GM20431 (cell line): ENCODE results near the gene TAS1R1.
"Not testable (repeated sequence)": the region's sequence is repeated elsewhere in the genome, so short reads cannot be mapped to it uniquely, and the experiment has no call there.

Experiments used
- in situ Hi-C: fragments of 300-500 bp; cut with MseI, MboI; formaldehyde crosslinking; loops from one replicate; pipeline ENCODE4 v1.15.0; 2020; ENCODE audit warnings: low sequenced_read_pairs; ENCODE audit not compliant: unreplicated experiment

Gene TAS1R1

GRCh38 chr1:6519935-6520671 lies 35.0 kb upstream of the TAS1R1 start:
- in situ Hi-C loops, result no loop called here

DNA sequence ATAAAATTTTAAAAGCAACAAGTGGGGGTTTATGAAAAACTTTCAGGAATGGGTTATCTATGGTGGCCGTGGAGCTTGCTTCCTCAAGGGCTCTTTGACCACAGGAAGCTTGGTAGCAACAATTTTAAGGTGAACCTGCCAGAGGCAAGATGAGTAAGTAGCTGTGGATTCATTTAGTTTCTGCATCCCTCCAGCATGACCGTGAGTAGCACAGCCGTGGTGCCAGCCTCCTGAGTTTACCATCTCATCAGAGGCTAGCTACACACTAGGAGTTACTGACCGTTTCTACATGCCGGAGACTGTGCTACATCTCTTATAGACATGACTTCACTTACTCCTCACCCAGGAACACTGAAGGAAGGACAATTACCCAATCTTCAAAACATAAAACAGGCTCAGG lies 33.6 kb upstream of the TAS1R1 start:
- in situ Hi-C loops, result no loop called here

DNA sequence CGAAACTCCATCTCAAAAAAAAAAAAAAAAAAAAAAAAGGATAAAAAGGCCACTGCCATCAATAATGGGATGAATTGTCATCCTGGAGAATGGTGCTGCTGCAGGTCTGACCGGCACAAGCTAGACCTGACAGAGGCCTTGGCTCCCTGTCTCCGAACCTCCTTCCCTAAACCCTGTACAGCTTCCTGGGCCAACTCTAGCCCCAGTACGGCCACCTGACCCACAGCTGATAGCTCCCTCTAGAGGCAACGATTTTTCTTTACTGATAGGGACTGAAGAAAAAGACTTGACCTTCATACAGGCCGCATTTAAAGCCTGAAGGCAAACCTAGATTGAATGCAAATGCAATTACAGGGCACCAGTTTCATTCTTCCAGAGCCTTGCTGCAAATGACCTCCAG lies 31.5 kb upstream of the TAS1R1 start:
- in situ Hi-C loops, result no loop called here

DNA sequence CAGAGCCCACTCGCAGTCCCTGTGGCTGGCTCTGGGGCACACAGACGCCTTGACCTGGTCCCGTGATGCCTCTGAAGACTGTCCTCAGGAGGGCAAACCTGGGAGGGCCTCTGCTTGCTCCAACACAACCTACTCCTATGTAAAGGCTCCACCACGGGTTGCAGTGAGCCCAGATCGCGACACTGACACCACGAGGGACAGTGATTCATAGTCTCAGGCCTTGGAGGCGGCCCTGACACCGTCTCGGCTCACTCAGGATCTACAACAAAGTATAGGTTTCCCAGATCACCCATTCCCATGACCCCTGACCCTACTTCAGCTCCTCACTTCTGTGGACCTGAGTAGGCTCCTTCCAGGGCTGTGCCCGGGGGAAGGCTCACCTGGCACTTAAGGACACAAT lies 28.8 kb upstream of the TAS1R1 start:
- in situ Hi-C loops, result no loop called here

DNA sequence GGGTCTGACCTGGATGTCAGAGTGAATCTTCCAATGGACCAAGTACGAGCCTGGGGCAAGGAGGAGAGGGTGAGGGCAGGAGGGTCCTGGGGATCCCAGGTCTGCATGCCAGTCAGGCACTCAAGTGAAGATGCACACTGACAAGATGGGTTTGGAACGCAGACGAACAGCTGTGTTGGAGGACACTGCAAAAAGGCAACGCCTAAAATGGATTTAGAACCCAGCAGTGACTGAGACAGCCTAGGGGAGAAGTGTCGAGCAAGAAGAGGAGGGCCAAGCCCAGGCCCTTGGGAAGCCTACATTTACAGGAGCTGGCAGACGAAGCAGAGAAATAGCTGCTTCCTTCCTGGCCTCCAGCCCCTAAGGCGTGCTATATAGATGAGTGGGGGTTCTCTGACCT lies 26.6 kb upstream of the TAS1R1 start:
- in situ Hi-C loops, result no loop called here

DNA sequence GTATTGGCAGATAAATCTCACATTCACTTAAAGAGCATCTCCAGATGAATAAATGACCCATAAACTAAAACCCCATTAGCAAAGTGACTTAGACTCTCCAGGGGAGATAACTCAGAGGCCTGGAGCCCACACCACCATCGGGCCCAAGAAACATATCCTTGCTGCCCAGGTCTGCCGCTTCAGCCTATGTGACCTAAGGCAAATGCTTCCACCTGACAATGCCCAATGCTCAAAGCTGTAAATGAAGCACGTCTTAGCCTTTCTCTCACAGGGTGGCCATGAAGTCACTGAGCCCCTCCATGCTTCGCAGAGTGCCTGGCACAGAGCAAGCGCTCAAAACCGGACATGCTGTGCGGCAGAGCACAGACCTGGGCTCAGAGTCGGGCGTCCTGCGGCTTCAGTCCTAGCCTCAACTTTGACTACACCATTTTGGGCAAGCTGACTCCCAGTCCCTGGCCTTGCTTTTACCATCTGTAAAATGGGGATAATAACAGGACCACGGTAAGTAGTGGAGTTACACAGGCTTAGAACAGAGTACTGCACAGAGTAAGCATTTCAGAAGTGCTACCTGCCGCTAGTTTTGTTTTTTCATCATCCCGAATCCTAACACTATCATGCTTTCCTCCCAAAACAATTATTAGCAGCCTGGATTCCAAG lies 24.5 kb upstream of the TAS1R1 start:
- in situ Hi-C loops, result no loop called here

DNA sequence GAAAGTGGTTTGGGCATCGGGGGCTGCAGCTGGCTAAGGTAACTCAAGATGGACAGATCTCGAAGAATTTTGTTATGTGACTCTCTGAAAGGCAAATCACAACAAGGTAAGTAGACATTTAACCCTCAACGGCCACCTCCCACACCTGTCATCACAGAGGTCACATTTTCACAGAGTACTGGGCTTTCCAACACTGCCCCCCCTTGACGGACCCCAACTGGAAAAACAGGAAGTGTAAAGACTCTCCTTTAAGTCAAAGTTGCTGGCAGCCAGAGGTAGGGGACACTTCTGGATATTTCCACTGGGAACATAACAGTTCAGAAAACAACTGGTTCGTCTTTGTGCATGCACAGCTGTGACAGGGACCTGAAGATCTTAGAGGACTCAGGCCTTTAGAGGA lies 23.1 kb upstream of the TAS1R1 start:
- in situ Hi-C loops, result no loop called here

DNA sequence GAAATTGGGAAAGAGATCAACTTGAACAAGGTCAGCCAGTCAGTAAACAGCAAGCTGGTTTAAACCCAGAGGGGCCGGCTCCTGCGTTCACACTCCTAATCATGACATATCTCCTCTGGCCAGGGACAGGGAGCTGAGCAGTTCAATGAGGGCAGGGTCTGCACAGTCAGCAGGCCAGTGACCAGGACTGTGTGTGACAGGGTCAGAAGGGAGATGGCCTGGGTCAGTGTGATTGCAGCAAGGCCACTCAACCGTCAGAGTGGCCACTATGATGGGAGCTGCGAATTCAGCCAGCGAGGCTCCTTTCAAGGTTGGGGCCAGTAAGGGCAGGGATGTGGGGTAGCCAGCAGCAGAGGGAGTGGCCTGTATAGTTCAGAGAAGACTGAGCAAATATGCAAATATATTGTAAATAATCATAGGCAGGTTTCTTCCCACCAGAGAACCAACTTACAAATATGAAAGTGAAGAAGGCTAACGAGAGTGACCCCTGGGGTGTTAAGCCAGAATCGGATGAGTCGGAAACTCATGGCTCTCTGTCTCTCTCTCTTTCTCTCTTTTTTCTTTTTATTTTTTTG lies 20.8 kb upstream of the TAS1R1 start:
- in situ Hi-C loops, result no loop called here

DNA sequence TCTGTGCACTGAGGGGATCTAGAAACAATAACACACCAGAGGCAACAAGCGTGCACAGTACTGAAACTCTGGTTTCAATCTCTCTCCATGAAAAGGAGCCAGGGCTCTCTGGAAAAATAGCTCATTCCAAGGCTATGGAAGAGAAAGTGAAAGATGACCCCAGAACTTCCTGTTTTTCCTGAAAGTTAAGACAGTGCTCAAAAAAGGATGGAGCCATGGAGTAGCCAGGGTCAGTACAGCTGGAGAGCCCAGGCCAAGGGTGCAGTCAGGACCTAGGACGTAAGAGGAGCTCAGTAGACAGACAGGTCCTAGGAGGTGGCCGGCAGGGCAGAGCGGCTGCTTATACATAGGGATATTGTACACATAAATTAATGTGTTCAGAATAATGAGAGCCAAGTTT lies 19.9 kb upstream of the TAS1R1 start:
- in situ Hi-C loops, result no loop called here

- in situ Hi-C loops, result no loop called here
Measured at GRCh38 chr1:6536291-6536690, 18.8 kb upstream of the TAS1R1 start.

- in situ Hi-C loops, result no loop called here
Measured at GRCh38 chr1:6538956-6539355, 16.2 kb upstream of the TAS1R1 start.

- in situ Hi-C loops, result no loop called here
Measured at GRCh38 chr1:6544831-6545230, 10.3 kb upstream of the TAS1R1 start.

DNA sequence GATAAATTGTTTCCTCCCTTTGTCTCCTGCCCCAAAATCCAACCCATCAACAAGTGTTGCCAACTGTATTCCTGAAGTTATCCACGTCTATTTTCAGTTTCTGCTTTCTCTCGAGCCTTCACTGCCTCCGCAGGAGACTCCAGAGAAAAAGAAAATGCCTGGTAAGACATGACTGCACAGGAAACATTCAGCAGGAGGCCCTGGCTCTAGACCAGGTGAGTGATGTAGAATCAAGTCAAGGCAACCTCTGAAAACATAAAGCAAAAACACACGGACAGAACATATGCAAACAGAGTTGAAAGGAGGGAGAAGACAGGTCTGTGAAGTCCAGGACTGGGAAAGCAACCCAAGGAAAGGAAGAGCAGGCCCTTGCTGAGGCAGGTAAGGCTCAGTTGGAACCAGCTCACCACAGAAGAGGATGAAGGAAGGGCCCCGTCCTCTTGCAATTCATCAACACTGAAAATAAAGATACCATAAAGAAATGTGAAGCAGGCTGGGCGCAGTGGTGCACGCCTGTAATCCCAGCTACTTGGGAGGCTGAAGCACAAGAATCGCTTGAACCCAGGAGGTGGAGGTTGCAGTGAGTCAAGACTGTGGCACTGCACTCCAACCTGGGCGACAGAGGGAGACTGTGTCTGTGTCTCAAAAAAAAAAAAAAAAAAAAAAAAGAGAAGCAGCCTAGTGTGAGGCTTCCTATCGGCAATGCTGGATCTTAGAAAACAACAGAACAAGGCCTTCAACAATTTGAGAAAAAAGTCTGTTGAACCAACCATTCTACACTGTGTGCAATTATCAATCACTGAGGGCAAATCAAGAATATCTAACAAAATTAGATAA lies 9.6 kb upstream of the TAS1R1 start:
- in situ Hi-C loops, result no loop called here

DNA sequence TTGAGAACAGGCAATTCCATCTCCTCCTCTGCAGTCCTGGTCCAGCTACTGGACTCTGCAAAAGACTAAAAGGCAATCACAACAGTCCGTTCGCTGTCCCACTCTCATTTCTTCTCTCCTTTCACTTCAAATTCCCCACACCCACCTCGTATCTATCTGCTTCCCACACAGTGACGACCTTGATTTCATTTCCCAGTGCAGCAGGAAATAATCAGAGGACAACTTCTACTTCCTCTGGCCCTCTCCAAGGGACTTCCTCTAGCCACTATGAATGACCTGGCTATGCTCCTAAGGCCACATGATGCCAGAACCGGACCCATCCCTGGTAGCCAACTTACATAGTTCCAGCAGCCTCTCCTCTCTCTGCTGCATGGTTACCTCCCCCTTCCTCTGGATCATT lies 8.8 kb upstream of the TAS1R1 start:
- in situ Hi-C loops, result no loop called here

DNA sequence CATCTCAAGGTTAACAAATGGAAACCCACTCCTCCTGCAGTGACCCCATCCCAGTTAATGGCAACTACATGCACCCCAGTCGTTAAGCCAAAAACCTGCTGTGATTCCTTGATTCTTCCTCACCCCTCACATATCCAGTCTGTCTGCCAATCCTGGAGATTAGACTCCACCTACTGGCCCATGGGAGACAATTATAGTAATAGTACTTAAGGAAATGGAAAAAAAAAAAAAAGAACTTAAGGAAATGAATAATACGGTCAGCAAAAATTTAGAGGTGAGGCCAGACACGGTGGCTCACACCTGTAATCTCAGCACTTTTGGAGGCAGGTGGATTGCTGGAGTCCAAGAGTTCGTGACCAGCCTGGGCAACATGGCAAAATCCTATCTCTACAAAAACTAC lies 7.8 kb upstream of the TAS1R1 start:
- in situ Hi-C loops, result no loop called here

DNA sequence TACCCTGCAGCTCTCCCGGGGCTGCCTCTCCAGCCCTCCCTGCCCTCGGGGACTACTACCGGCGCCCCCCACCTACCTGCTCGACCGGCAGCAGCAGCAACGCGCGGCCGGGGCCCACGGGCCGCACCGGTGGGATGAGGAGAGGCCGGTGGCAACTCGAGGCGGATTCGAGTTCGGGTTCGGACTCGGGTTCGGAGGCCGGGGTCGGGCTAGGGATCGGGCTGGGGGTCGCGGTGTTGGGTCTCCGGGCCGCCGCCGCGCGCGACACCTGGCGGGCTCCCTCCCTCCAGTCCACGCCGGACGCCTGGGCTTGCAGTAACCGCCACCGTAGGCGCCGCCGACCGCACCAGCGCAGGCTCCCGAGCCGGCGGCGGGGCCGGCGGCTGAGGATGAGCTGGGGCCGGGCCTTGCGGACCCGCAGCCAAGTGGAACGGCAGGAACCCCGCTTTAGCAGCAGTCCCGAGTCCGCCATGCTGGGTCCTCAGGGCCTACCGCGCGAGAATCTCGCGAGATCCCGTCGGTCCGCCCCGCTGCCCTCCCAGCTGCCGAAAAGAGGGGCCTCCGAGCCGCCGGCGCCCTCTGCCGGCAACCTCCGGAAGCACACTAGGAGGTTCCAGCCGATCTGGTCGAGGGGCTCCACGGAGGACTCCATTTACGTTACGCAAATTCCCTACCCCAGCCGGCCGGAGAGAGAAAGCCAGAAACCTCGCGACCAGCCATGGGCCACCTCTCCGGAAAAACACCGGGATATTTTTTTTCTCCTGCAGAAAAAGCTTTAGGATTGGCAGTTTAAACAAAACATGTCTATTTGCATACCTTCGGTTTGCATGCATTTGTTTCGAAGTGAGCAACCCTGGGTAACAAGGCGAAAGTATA lies 838 bp upstream of the TAS1R1 start, which contains the start of gene NOL9:
Gene NOL9 (minus strand): TSS at position 483 of the 876 bp plus-strand sequence. CDS start 11 bp downstream, at position 472.
- in situ Hi-C loops, result no loop called here

GRCh38 chr1:6557597-6557996 lies 2.5 kb downstream of the TAS1R1 start:
- in situ Hi-C loops, result no loop called here

- in situ Hi-C loops, result not testable (repeated sequence)
Measured at GRCh38 chr1:6559161-6559560, 4.1 kb downstream of the TAS1R1 start.

- in situ Hi-C loops, result no loop called here
Measured at GRCh38 chr1:6560267-6560666, 5.2 kb downstream of the TAS1R1 start.

DNA sequence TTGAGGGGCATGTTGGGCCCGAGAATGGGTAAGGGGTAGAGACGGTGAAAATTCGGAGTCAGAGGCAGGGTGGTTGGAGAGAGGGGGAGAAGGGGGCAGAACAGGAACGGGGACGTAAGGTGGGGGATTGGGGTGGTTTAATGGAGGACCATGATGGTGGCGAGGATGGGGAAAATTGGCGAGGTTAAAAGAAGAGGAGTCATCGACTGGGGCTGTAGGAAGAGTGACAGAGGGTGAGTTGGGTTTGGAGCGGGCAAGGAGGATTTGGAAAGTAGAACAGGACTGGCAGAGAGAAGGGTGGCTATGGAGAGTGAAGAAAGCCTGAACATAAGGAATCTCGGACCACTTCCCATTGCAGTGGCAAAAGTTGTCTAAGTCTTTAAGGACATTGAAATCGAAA lies 13.9 kb downstream of the TAS1R1 start:
- in situ Hi-C loops, result no loop called here
